HG03025 (cell line): ENCODE measurements around the gene CA5A.
"Not testable (repeated sequence)": the region's sequence is repeated elsewhere in the genome, so short reads cannot be mapped to it uniquely, and the experiment has no call there.

Experiments
- ATAC-seq: cut with Tn5 transposase; IDR thresholded peaks from one replicate; pipeline ENCODE4 v1.9.1; 2021; ENCODE audit warnings: mild to moderate bottlenecking, moderate library complexity; ENCODE audit not compliant: unreplicated experiment, low FRiP score

The CA5A gene

GRCh38 chr16:87949071-87949744 is 12.9 kb upstream of the CA5A start:
- ATAC-seq: no peak

- ATAC-seq: no peak
Observed at GRCh38 chr16:87948735-87949070, 12.4 kb upstream of the CA5A start.

- ATAC-seq: no peak
Observed at GRCh38 chr16:87948119-87948545, 11.8 kb upstream of the CA5A start.

GRCh38 chr16:87947356-87948118 is 11.2 kb upstream of the CA5A start:
- no peak for ATAC-seq

- no peak for ATAC-seq
Observed at GRCh38 chr16:87946596-87947347, 10.4 kb upstream of the CA5A start.

GRCh38 chr16:87945351-87946042 is 9.2 kb upstream of the CA5A start:
- ATAC-seq: no peak

GRCh38 chr16:87942680-87943079 is 6.4 kb upstream of the CA5A start:
- no peak for ATAC-seq

GRCh38 chr16:87939562-87940423 is 3.5 kb upstream of the CA5A start:
- ATAC-seq: no peak

GRCh38 chr16:87938412-87938949 is 2.2 kb upstream of the CA5A start:
- ATAC-seq: no peak

- ATAC-seq: not testable (repeated sequence)
Observed at GRCh38 chr16:87937231-87937542, 858 bp upstream of the CA5A start.

- not testable (repeated sequence) for ATAC-seq
Observed at GRCh38 chr16:87936016-87936374, 334 bp downstream of the CA5A start.

- not testable (repeated sequence) for ATAC-seq
Observed at GRCh38 chr16:87934752-87935425, 1.4 kb downstream of the CA5A start.

- no peak for ATAC-seq
Observed at GRCh38 chr16:87933140-87933495, 3.2 kb downstream of the CA5A start.

- ATAC-seq: not testable (repeated sequence)
Observed at GRCh38 chr16:87932475-87933139, 3.7 kb downstream of the CA5A start.

GRCh38 chr16:87931504-87931903 is 4.8 kb downstream of the CA5A start:
- no peak for ATAC-seq

GRCh38 chr16:87930456-87930855 is 5.9 kb downstream of the CA5A start:
- no peak for ATAC-seq

GRCh38 chr16:87929986-87930385 is 6.3 kb downstream of the CA5A start:
- ATAC-seq: no peak

GRCh38 chr16:87927195-87927562 is 9.2 kb downstream of the CA5A start:
- no peak for ATAC-seq
